IMR-90 (cell line): Measurements from ENCODE around the gene AGBL5. TPM values are rescaled to one million over a fixed set of nuclear protein-coding genes. Genes with fewer than 3 reads are reported as not detected.

ENCODE experiments used
- ATAC-seq: fragments of 200-7000 bp; cut with Tn5 transposase; 2 replicates; pipeline ENCODE4 v1.9.1; 2020; ENCODE audit warnings: low read depth, mild to moderate bottlenecking, moderate library complexity
- BruUV-seq: library from RNA; stranded (reverse); fragments of 400-500 nt; replicated peaks from 2 replicates; lab custom pipeline; 2021; lab: Mats Ljungman, UMichigan
- CTCF ChIA-PET: fragments of 300-600 bp; formaldehyde crosslinking; extraction: SDS; loops from one replicate; lab custom pipeline; 2021; ENCODE audit warnings: antibody characterized with exemption; lab: Yijun Ruan, JAX
- POLR2A ChIA-PET: fragments of 300-600 bp; sonication (Branson Sonifier 250); formaldehyde crosslinking; loops from one replicate; lab custom pipeline; 2022; ENCODE audit warnings: antibody characterized with exemption; ENCODE audit not compliant: unreplicated experiment; lab: Charles Lee
- DNase-seq: peaks from one replicate; pipeline ENCODE4 v3.0.0; 2013
- H2AFZ ChIP-seq: replicated peaks from 2 replicates; pipeline ENCODE3; 2013; ENCODE audit warnings: low read length, mild to moderate bottlenecking; ENCODE audit not compliant: poor library complexity
- H2AK5ac ChIP-seq: 2 replicates; pipeline ENCODE4 v1.6.1; 2013; ENCODE audit warnings: low read depth, low read length, inconsistent platforms
- H2AK9ac ChIP-seq: replicated peaks from 2 replicates; pipeline ENCODE3; 2013; ENCODE audit warnings: mild to moderate bottlenecking, low read depth, low read length, moderate library complexity; ENCODE audit not compliant: poor library complexity
- H2BK120ac ChIP-seq: 2 replicates; pipeline ENCODE4 v1.6.1; 2013; ENCODE audit warnings: low read depth, low read length, inconsistent platforms
- H2BK15ac ChIP-seq: 3 replicates; pipeline ENCODE4 v1.6.1; 2013; ENCODE audit warnings: low read depth, low read length, inconsistent platforms
- H2BK20ac ChIP-seq: 2 replicates; pipeline ENCODE4 v1.6.1; 2013; ENCODE audit warnings: low read depth, mild to moderate bottlenecking, inconsistent platforms, low read length, moderate library complexity
- H2BK5ac ChIP-seq: 2 replicates; pipeline ENCODE4 v1.6.1; 2013; ENCODE audit warnings: mild to moderate bottlenecking, low read depth, low read length, inconsistent platforms; ENCODE audit not compliant: poor library complexity, severe bottlenecking
- H3K14ac ChIP-seq: replicated peaks from 2 replicates; pipeline ENCODE4 v1.6.1; 2013; ENCODE audit warnings: low read depth, low read length, inconsistent platforms
- H3K18ac ChIP-seq: 2 replicates; pipeline ENCODE4 v1.6.1; 2013; ENCODE audit warnings: low read depth, low read length, control low read depth
- H3K23ac ChIP-seq: 2 replicates; pipeline ENCODE4 v1.6.1; 2013; ENCODE audit warnings: low read depth, low read length, inconsistent platforms
- H3K27ac ChIP-seq: 2 replicates; pipeline ENCODE4 v1.5.1; 2013; ENCODE audit warnings: mild to moderate bottlenecking, control low read depth, low read length; ENCODE audit not compliant: insufficient read depth
- H3K27me3 ChIP-seq: 2 replicates; pipeline ENCODE4 v1.6.1; 2013; ENCODE audit warnings: low read length; ENCODE audit not compliant: control insufficient read depth, insufficient read depth
- H3K36me3 ChIP-seq: 2 replicates; pipeline ENCODE4 v1.6.1; 2013; ENCODE audit warnings: low read length, mixed read lengths; ENCODE audit not compliant: control insufficient read depth, insufficient read depth
- H3K4ac ChIP-seq: 2 replicates; pipeline ENCODE4 v1.6.1; 2013; ENCODE audit warnings: low read depth, low read length, inconsistent platforms
- H3K4me1 ChIP-seq: 2 replicates; pipeline ENCODE4 v1.6.1; 2013; ENCODE audit warnings: low read length, mixed read lengths; ENCODE audit not compliant: control insufficient read depth, insufficient read depth
- H3K4me2 ChIP-seq: 2 replicates; pipeline ENCODE4 v1.6.1; 2013; ENCODE audit warnings: low read depth, mild to moderate bottlenecking, control low read depth, low read length, moderate library complexity
- H3K4me3 ChIP-seq: 2 replicates; pipeline ENCODE4 v1.5.1; 2013; ENCODE audit warnings: low read depth, mild to moderate bottlenecking, control low read depth, low read length, moderate library complexity; ENCODE audit not compliant: insufficient read depth
- H3K56ac ChIP-seq: 2 replicates; pipeline ENCODE4 v1.6.1; 2013; ENCODE audit warnings: low read length, inconsistent platforms; ENCODE audit not compliant: insufficient read depth; ENCODE audit errors: extremely low read depth
- H3K79me1 ChIP-seq, 2 experiments: 2 replicates each; pipeline ENCODE4 v1.6.1; 2013; ENCODE audit warnings: low read length in 2 of 2, inconsistent platforms in 1 of 2, low read depth in 1 of 2
- H3K9ac ChIP-seq: 2 replicates; pipeline ENCODE4 v1.6.1; 2013; ENCODE audit warnings: low read depth, low read length, control low read depth
- H3K9me1 ChIP-seq: 2 replicates; pipeline ENCODE4 v1.6.1; 2013; ENCODE audit warnings: low read length, inconsistent platforms; ENCODE audit not compliant: insufficient read depth
- H3K9me3 ChIP-seq: 2 replicates; pipeline ENCODE4 v1.6.1; 2013; ENCODE audit warnings: low read length; ENCODE audit not compliant: control insufficient read depth, insufficient read depth
- H4K20me1 ChIP-seq: 2 replicates; pipeline ENCODE4 v1.6.1; 2013; ENCODE audit warnings: low read length, inconsistent platforms; ENCODE audit not compliant: insufficient read depth
- H4K5ac ChIP-seq: 2 replicates; pipeline ENCODE4 v1.6.1; 2013; ENCODE audit warnings: mild to moderate bottlenecking, low read depth, low read length, control low read depth
- H4K8ac ChIP-seq, 2 experiments: 2 replicates each; pipeline ENCODE4 v1.6.1; 2013; ENCODE audit warnings: low read depth in 2 of 2, low read length in 2 of 2, control low read depth in 1 of 2, inconsistent platforms in 1 of 2
- H4K91ac ChIP-seq: 2 replicates; pipeline ENCODE4 v1.6.1; 2013; ENCODE audit warnings: low read depth, low read length, inconsistent platforms; ENCODE audit not compliant: insufficient read depth
- BHLHE40 ChIP-seq: fragments of 150-350 bp; IDR thresholded peaks from 2 replicates; pipeline ENCODE4 v1.6.1; 2016; ENCODE audit warnings: mild to moderate bottlenecking, low read depth, low read length
- CEBPB ChIP-seq: IDR thresholded peaks from 2 replicates; pipeline ENCODE4 v1.6.1; 2012; ENCODE audit warnings: low read depth, low read length, improper control_type of control experiment
- CHD1 ChIP-seq: IDR thresholded peaks from 2 replicates; pipeline ENCODE4 v1.6.1; 2012; ENCODE audit warnings: low read depth, low read length, improper control_type of control experiment
- CTCF ChIP-seq: conservative IDR thresholded peaks from 2 replicates; pipeline ENCODE4 v1.5.1; 2012; ENCODE audit warnings: mild to moderate bottlenecking, low read depth, low read length, improper control_type of control experiment
- FOS ChIP-seq: fragments of 150-350 bp; IDR thresholded peaks from 2 replicates; pipeline ENCODE4 v1.6.1; 2016; ENCODE audit warnings: low read depth, low read length
- MAFK ChIP-seq: IDR thresholded peaks from 2 replicates; pipeline ENCODE4 v1.6.1; 2012; ENCODE audit warnings: low read depth, low read length, improper control_type of control experiment
- MAZ ChIP-seq: IDR thresholded peaks from 2 replicates; pipeline ENCODE4 v1.6.1; 2012; ENCODE audit warnings: low read depth, mild to moderate bottlenecking, low read length, improper control_type of control experiment, moderate library complexity, borderline replicate concordance
- MXI1 ChIP-seq: IDR thresholded peaks from 2 replicates; pipeline ENCODE4 v1.6.1; 2012; ENCODE audit warnings: low read depth, mild to moderate bottlenecking, low read length, moderate library complexity, borderline replicate concordance
- NFE2L2 ChIP-seq: fragments of 150-350 bp; IDR thresholded peaks from 2 replicates; pipeline ENCODE4 v1.6.1; 2016; ENCODE audit warnings: low read depth, mild to moderate bottlenecking, low read length
- POLR2A ChIP-seq: IDR thresholded peaks from 2 replicates; pipeline ENCODE4 v1.6.1; 2012; ENCODE audit warnings: mild to moderate bottlenecking, low read depth, low read length
- RAD21 ChIP-seq: IDR thresholded peaks from 2 replicates; pipeline ENCODE4 v1.6.1; 2012; ENCODE audit warnings: low read length, improper control_type of control experiment
- RCOR1 ChIP-seq: IDR thresholded peaks from 2 replicates; pipeline ENCODE4 v1.6.1; 2012; ENCODE audit warnings: mild to moderate bottlenecking, low read length, improper control_type of control experiment; ENCODE audit not compliant: insufficient replicate concordance
- RFX5 ChIP-seq: IDR thresholded peaks from 2 replicates; pipeline ENCODE4 v1.8.0; 2012; ENCODE audit warnings: low read depth, mild to moderate bottlenecking, low read length, moderate library complexity
- SMC3 ChIP-seq: fragments of 150-350 bp; IDR thresholded peaks from 2 replicates; pipeline ENCODE4 v1.6.1; 2016; ENCODE audit warnings: low read depth, mild to moderate bottlenecking, antibody characterized with exemption, low read length, moderate library complexity
- USF2 ChIP-seq: fragments of 150-350 bp; IDR thresholded peaks from 2 replicates; pipeline ENCODE4 v1.6.1; 2017; ENCODE audit warnings: mild to moderate bottlenecking, antibody characterized with exemption, low read length, low read depth
- WGBS, 2 experiments: methylation state at CpG; one replicate each; pipeline versions ENCODE4 v1.1.5 to v1.1.7; 2013; ENCODE audit warnings: missing lambda C conversion rate in 2 of 2; ENCODE audit not compliant: insufficient read length in 1 of 2; ENCODE audit errors: extremely low coverage in 2 of 2; 5-methylcytosine and 5-hydroxymethylcytosine counted together
- dilution Hi-C: fragments of 300-500 bp; cut with HindIII; formaldehyde crosslinking; loops from one replicate; pipeline ENCODE4 v1.14.3; 2018; ENCODE audit warnings: low sequenced_read_pairs; ENCODE audit not compliant: unreplicated experiment
- in situ Hi-C: fragments of 300-500 bp; cut with MboI; formaldehyde crosslinking; loops from 3 replicates; pipeline ENCODE4 v1.14.3; 2019; ENCODE audit warnings: low sequenced_read_pairs, inconsistent platforms, mixed read lengths
- intact Hi-C: fragments of 100-400 bp; cut with micrococcal nuclease; formaldehyde crosslinking; loops from 2 replicates; pipeline ENCODE4 v1.10.0; 2022
- polyA plus RNA-seq, 3 experiments: library from polyadenylated mRNA; depleted of rRNA; stranded (reverse); fragments of >200 nt; gene quantifications; 2 replicates each; pipeline ENCODE4 v1.2.3, GENCODE V29; 2012; ENCODE audit warnings: low replicate concordance in 1 of 3
- total RNA-seq: library from RNA; depleted of rRNA; stranded (reverse); fragments of >200 nt; gene quantifications from 2 replicates; pipeline ENCODE4 v1.2.3, GENCODE V29; 2012
- TF ChIP-seq, protein P1 (sequence below): fragments of 150-350 bp; IDR thresholded peaks from 2 replicates; pipeline ENCODE4 v1.6.1; 2016; ENCODE audit warnings: low read depth, mild to moderate bottlenecking, low read length, moderate library complexity, borderline replicate concordance

The AGBL5 gene
- total and polyA plus RNA-seq, 2 of the 4 experiments (the other 2 are of a cell fraction): 19.0 to 26.2 TPM

DNA sequence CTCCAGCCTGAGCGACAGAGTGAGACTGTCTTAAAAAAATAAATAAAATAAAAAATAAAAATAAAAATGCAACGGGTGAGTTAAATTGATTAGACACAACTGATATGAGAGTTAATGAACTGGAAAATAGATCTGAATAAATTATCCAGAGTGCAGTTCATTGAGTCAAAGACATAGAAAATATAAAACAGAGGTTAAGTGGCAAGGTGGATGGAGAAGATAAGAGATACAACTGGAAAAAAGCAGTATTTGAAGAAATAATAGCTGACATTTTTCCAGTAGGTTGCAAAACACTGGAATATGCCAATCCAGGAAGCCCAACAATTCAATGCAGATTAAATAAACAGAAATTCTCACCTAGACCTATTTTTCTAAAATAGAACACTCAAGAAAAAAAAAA, 56.8 kb downstream of the AGBL5 start:
- Histone ChIP-seq H3K14ac (no peak overlapping the region), H2AFZ (no peak overlapping the region), H3K4ac (no peak overlapping the region), H3K9ac (no peak overlapping the region), H3K4me2 (no peak overlapping the region), H2BK20ac (no peak overlapping the region), H2AK9ac (no peak overlapping the region), H4K8ac (no peak overlapping the region), H3K18ac (no peak overlapping the region), H2AK5ac (no peak overlapping the region), H3K23ac (no peak overlapping the region), H3K79me1 (no peaks in the 10 kb centered on the region), H3K4me3 (no peak overlapping the region), H4K20me1 (no peaks in the 10 kb centered on the region), H2BK120ac (no peak overlapping the region), H2BK15ac (no peak overlapping the region), H3K56ac (no peak overlapping the region), H3K27me3 (peaks cover 34% of the 10 kb centered on the region), H3K9me3 (no peaks in the 10 kb centered on the region), H3K4me1 (no peaks in the 10 kb centered on the region), H3K27ac (no peak overlapping the region), H4K5ac (no peak overlapping the region), H4K91ac (no peak overlapping the region), H3K36me3 (no peaks in the 10 kb centered on the region), H2BK5ac (no peak overlapping the region), H3K9me1 (no peaks in the 10 kb centered on the region)
- dilution Hi-C loops: no loop called here
- no TSS peak for BruUV-seq
- DNase-seq (no peak), ATAC-seq (no peak)
- in situ Hi-C loops: no loop called here
- intact Hi-C loops: no loop called here
- no CpG with 5 or more reads among the region's 2 CpGs for WGBS, 2 experiments
- CTCF ChIA-PET: no interaction called here
- POLR2A ChIA-PET: interaction anchor here (0.6 kb wide), 1 partner anchor 27 kb away, joined by 3 read pairs; no protein-coding TSS in a partner anchor
- TF ChIP-seq RFX5 (no peak), SMC3 (no peak), CEBPB (no peak), NFE2L2 (no peak), USF2 (no peak), RAD21 (no peak), BHLHE40 (no peak), RCOR1 (no peak), MXI1 (no peak), MAZ (no peak), CTCF (no peak), CHD1 (no peak), POLR2A (no peak), MAFK (no peak), FOS (no peak)
- TF ChIP-seq, protein P1, sequence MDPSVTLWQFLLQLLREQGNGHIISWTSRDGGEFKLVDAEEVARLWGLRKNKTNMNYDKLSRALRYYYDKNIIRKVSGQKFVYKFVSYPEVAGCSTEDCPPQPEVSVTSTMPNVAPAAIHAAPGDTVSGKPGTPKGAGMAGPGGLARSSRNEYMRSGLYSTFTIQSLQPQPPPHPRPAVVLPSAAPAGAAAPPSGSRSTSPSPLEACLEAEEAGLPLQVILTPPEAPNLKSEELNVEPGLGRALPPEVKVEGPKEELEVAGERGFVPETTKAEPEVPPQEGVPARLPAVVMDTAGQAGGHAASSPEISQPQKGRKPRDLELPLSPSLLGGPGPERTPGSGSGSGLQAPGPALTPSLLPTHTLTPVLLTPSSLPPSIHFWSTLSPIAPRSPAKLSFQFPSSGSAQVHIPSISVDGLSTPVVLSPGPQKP: no peak
